ENCODE measurements around the gene DLX6.

DNA sequence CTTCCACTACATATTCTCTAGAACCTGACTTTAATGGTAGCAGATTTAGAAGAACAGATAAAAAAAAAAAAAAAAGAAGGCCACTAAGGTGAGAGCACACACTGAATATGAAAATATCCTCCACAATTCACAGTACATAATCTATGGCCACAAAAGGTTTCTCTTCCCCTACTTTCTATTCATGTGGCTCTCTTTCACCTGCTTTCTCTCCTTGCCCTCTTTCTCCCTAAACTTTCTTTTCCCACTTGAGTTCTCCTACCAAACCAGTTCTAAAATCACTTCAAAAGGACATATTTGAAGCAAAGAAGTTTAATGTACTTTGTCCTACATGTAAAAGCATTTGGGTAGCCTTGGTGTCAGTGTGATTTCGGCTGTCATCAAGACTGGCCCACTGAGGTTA, 18.5 kb upstream of the DLX6 start:
- TF ChIP-seq POLR2A (IDR thresholded peaks at IDR 0.05), result no peak
- TF ChIP-seq, protein P1, sequence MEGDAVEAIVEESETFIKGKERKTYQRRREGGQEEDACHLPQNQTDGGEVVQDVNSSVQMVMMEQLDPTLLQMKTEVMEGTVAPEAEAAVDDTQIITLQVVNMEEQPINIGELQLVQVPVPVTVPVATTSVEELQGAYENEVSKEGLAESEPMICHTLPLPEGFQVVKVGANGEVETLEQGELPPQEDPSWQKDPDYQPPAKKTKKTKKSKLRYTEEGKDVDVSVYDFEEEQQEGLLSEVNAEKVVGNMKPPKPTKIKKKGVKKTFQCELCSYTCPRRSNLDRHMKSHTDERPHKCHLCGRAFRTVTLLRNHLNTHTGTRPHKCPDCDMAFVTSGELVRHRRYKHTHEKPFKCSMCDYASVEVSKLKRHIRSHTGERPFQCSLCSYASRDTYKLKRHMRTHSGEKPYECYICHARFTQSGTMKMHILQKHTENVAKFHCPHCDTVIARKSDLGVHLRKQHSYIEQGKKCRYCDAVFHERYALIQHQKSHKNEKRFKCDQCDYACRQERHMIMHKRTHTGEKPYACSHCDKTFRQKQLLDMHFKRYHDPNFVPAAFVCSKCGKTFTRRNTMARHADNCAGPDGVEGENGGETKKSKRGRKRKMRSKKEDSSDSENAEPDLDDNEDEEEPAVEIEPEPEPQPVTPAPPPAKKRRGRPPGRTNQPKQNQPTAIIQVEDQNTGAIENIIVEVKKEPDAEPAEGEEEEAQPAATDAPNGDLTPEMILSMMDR (IDR thresholded peaks at IDR 0.05), result no peak
- TF ChIP-seq POLR2AphosphoS5 (IDR thresholded peaks at IDR 0.05), result no peak
